HEK293T (cell line): ENCODE results near the gene ANKH.

ENCODE experiments used
- CTBP1 ChIP-seq: fragments of 450-650 bp; IDR thresholded peaks from 2 replicates; pipeline ENCODE4 v1.6.1; 2016; ENCODE audit warnings: borderline replicate concordance
- FOXM1 ChIP-seq: fragments of 450-650 bp; IDR thresholded peaks from 2 replicates; pipeline ENCODE4 v1.6.1; 2017; ENCODE audit warnings: mild to moderate bottlenecking, borderline replicate concordance
- TARDBP ChIP-seq: fragments of 450-650 bp; IDR thresholded peaks from 2 replicates; pipeline ENCODE4 v1.6.1; 2016

DNA sequence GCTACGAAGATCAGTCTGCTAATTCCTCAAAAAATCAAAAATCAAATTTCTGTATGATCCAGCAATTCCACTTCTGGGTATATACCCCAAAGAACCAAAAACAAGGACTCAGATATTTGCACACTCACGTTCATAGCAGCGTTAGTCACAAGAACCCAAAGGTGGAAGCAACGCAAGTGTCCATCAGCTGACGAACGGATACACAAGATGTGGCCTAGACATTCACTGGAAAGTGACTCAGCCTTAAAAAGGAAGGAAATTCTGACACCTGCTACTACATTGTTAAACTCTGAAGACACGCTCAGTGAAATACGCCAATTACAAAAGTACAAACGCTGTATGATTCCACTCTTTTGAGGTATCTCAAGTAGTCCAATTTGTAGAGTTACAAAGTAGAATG is 113.7 kb downstream of the ANKH start:
- TF ChIP-seq FOXM1, result no peak
- no peak for TF ChIP-seq CTBP1
- no peak for TF ChIP-seq TARDBP
